Calu3 (cell line): ENCODE results near the gene LAT. TPM values are rescaled to one million over a fixed set of nuclear protein-coding genes. Genes with fewer than 3 reads are reported as not detected.
"Not testable (repeated sequence)": the region's sequence is repeated elsewhere in the genome, so short reads cannot be mapped to it uniquely, and the experiment has no call there.

Source experiments
- BruUV-seq: library from RNA; stranded (reverse); fragments of 400-500 nt; replicated peaks from 2 replicates; lab custom pipeline; 2021; lab: Mats Ljungman, UMichigan
- CTCF ChIA-PET: fragments of 300-600 bp; sonication (Branson Sonifier 250); formaldehyde crosslinking; loops from one replicate; lab custom pipeline; 2022; ENCODE audit warnings: antibody characterized with exemption; lab: Charles Lee
- DNase-seq: peaks from one replicate; pipeline ENCODE4 v3.0.0; 2022
- H3K27ac Mint-ChIP-seq: one replicate; pipeline ENCODE4 v1.8.0; 2022; ENCODE audit warnings: mixed read lengths; ENCODE audit not compliant: unreplicated experiment
- H3K27me3 Mint-ChIP-seq: one replicate; pipeline ENCODE4 v1.8.0; 2022; ENCODE audit warnings: mixed read lengths; ENCODE audit not compliant: unreplicated experiment
- H3K36me3 Mint-ChIP-seq: one replicate; pipeline ENCODE4 v1.8.0; 2022; ENCODE audit warnings: mild to moderate bottlenecking, moderate library complexity, mixed read lengths; ENCODE audit not compliant: insufficient read depth, unreplicated experiment
- H3K4me1 Mint-ChIP-seq: one replicate; pipeline ENCODE4 v1.8.0; 2022; ENCODE audit warnings: mild to moderate bottlenecking, low read depth, mixed read lengths; ENCODE audit not compliant: unreplicated experiment
- H3K4me3 Mint-ChIP-seq: one replicate; pipeline ENCODE4 v1.8.0; 2022; ENCODE audit warnings: mild to moderate bottlenecking, low read depth, moderate library complexity, mixed read lengths; ENCODE audit not compliant: unreplicated experiment
- H3K9me3 Mint-ChIP-seq: one replicate; pipeline ENCODE4 v1.8.0; 2022; ENCODE audit warnings: low read depth, mixed read lengths; ENCODE audit not compliant: unreplicated experiment
- CTCF ChIP-seq: fragments of 200-600 bp; IDR thresholded peaks from one replicate; pipeline ENCODE4 v1.8.0; 2022; ENCODE audit warnings: antibody characterized with exemption; ENCODE audit not compliant: unreplicated experiment
- intact Hi-C: fragments of 100-400 bp; cut with micrococcal nuclease; formaldehyde crosslinking; loops from one replicate; pipeline ENCODE4 v1.10.0; 2022; ENCODE audit not compliant: unreplicated experiment
- total RNA-seq: library from RNA; stranded (reverse); gene quantifications from 2 replicates; pipeline ENCODE4 v1.2.3, GENCODE V29; 2022

LAT gene
- total RNA-seq, 1 experiment from 2014 or later, result 11.3 TPM

DNA sequence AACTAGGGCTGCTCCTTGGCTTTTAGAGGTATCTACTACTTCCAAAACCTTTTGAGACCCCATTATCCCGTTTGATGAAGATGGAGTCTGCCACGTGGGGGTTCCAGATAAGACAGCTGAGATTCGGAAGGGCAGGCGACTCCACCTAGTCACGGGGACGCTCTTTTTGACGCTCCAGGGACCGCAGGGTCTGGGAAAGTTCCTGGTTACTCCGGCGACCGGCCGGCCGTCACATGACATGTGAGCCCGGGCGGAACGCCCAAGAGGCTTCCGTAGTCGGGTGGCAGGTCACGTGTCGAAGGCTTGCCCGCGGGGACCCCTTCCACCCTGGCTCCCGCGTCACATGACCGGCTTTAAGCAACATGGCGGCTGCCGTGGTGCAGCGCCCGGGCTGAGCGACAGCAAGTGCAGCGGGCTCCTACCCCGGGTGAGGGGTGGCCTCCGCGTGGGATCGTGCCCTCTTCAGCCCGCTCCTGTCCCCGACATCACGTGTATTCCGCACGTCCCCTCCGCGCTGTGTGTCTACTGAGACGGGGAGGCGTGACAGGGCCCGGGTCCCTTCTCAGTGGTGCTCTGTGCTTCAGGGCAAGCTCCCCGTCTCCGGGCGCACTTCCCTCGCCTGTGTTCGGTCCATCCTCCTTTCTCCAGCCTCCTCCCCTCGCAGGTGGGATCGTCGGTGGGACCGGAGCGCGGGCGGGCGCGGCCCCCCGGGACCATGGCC, 10.3 kb upstream of the LAT start, which contains the start of gene SPNS1:
Gene SPNS1 (plus strand): TSS at position 342 of the 721 bp plus-strand sequence. CDS start 374 bp downstream, at position 716.
- H3K36me3 Mint-ChIP-seq, result peaks cover 31% of the 10 kb centered on the region
- peaks cover 24% of the 10 kb centered on the region for H3K4me1 Mint-ChIP-seq
- CTCF ChIA-PET, result interaction anchor here (0.8 kb wide), 1 partner anchor 845 kb away, joined by 8 read pairs; no protein-coding TSS in a partner anchor
- no peaks in the 10 kb centered on the region for H3K9me3 Mint-ChIP-seq
- intact Hi-C loops, result no loop called here
- TF ChIP-seq CTCF, result no peak
- peak within 1 kb of the TSS; percentile 99 for H3K4me3 Mint-ChIP-seq
- DNase-seq, result peak; percentile 99
- no peaks in the 10 kb centered on the region for H3K27me3 Mint-ChIP-seq
- peak within 1 kb of the TSS; percentile 99 for H3K27ac Mint-ChIP-seq
- BruUV-seq, result no TSS peak

- no peak for DNase-seq
- no peaks in the 10 kb centered on the region for H3K27me3 Mint-ChIP-seq
- H3K4me3 Mint-ChIP-seq, result peak overlapping the region; percentile 99
- H3K9me3 Mint-ChIP-seq, result no peaks in the 10 kb centered on the region
- H3K36me3 Mint-ChIP-seq, result peaks cover 31% of the 10 kb centered on the region
- peak overlapping the region; percentile 99 for H3K27ac Mint-ChIP-seq
- no peak for TF ChIP-seq CTCF
- intact Hi-C loops, result no loop called here
- BruUV-seq, result no TSS peak
- peaks cover 24% of the 10 kb centered on the region for H3K4me1 Mint-ChIP-seq
- CTCF ChIA-PET, result interaction anchor here (0.6 kb wide), 1 partner anchor 100 kb away, joined by 5 read pairs; no protein-coding TSS in a partner anchor
Measured at GRCh38 chr16:28975158-28975599, 9.7 kb upstream of the LAT start.

DNA sequence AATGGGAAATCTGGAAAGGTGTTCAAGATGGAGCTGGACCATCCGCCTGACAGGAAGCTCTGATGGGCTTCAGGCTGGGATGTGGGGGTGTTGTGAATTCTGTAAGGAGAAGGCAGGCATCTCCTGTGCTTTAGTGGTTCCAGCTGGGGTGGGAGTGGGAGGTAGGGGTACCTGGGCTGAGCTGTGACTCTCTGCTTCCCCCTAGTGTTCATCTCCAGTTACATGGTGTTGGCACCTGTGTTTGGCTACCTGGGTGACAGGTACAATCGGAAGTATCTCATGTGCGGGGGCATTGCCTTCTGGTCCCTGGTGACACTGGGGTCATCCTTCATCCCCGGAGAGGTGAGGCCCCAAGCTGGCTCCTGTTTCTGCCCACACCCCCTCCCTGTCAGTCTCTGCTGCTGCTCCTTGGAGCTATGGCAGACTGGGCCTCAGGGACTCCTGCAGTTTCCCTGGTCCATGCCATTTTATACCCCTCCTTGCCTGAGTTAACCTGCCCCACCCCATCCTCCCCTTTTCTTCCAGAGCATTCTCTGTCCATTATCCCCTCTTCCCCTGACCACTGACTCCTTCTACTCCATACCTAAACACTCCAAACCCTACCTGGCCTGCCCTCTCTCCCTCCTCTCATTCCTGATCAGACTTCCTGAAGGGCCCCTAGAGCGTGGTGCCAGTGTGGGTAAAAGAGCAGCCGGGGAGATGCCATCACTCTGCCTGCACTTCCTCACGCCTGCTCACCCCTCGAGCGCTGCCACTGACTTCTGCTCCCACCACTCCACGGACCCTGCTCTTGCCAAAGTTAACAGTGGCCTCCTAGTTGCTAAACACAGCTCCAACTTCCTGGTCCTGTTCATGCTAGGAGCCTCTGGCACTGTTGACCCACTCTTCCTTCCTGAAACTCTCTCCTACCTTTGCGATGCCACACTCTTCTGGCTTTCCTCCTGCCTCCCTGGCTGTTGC, 6.9 kb upstream of the LAT start:
- Mint-ChIP-seq H3K27me3 (no peaks in the 10 kb centered on the region), H3K27ac (no peak overlapping the region), H3K4me3 (no peak overlapping the region), H3K36me3 (peaks cover 31% of the 10 kb centered on the region), H3K4me1 (peaks cover 24% of the 10 kb centered on the region), H3K9me3 (no peaks in the 10 kb centered on the region)
- no TSS peak for BruUV-seq
- TF ChIP-seq CTCF, result peak; percentile 87
- CTCF ChIA-PET, result interaction anchor here (0.5 to 1.3 kb wide), 3 partner anchors 33 to 46 kb away, joined by 3 to 5 read pairs (median 3); partner anchors contain the start of gene CD19
- intact Hi-C loops, result no loop called here
- peak; percentile 51 for DNase-seq

GRCh38 chr16:28980330-28980729, 4.5 kb upstream of the LAT start:
- Mint-ChIP-seq H3K4me1 (peaks cover 11% of the 10 kb centered on the region), H3K36me3 (peaks cover 20% of the 10 kb centered on the region)
- H3K9me3 Mint-ChIP-seq, BruUV-seq, CTCF ChIA-PET, intact Hi-C loops, H3K4me3 Mint-ChIP-seq, H3K27me3 Mint-ChIP-seq, H3K27ac Mint-ChIP-seq: not testable (repeated sequence)
- peak; percentile 15 for DNase-seq
